Muscle of leg (tissue), 11 donors: ENCODE measurements around the gene NFATC3. TPM values are rescaled to one million over a fixed set of nuclear protein-coding genes. Genes with fewer than 3 reads are reported as not detected.
A peak's percentile ranks its signal among the peaks of the same experiment; 100 is the strongest.

ENCODE experiments used
- DNase-seq: peaks from one replicate; pipeline ENCODE4 v3.0.0; 2013
- H3K27ac ChIP-seq: one replicate; pipeline ENCODE4 v1.5.1; 2013; ENCODE audit warnings: mild to moderate bottlenecking, low read length, control low read depth
- H3K27me3 ChIP-seq: one replicate; pipeline ENCODE4 v1.6.1; 2013; ENCODE audit warnings: low read length; ENCODE audit not compliant: control insufficient read depth, insufficient read depth
- H3K36me3 ChIP-seq: one replicate; pipeline ENCODE4 v1.6.1; 2013; ENCODE audit warnings: low read length; ENCODE audit not compliant: control insufficient read depth, insufficient read depth
- H3K4me1 ChIP-seq: one replicate; pipeline ENCODE4 v1.6.1; 2013; ENCODE audit warnings: low read length; ENCODE audit not compliant: control insufficient read depth, insufficient read depth
- H3K4me3 ChIP-seq: one replicate; pipeline ENCODE4 v1.5.1; 2013; ENCODE audit warnings: low read length, control low read depth
- H3K9me3 ChIP-seq: replicated peaks from 2 replicates; pipeline ENCODE4 v1.6.1; 2013; ENCODE audit warnings: low read depth, low read length; ENCODE audit not compliant: control insufficient read depth
- whole genome bisulfite sequencing: methylation state at CpG from one replicate; pipeline ENCODE4 v1.1.5; 2013; ENCODE audit warnings: missing lambda C conversion rate; ENCODE audit not compliant: insufficient coverage; 5-methylcytosine and 5-hydroxymethylcytosine counted together
- polyA plus RNA-seq, 8 donors: library from polyadenylated mRNA; unstranded; fragments of 120-200 nt; gene quantifications; one replicate each; pipeline versions ENCODE4 v1.2.1 to v1.2.3, GENCODE V29; 2013; ENCODE audit warnings: inconsistent platforms in 1 of 8, low replicate concordance in 1 of 8; ENCODE audit not compliant: insufficient read length in 8 of 8, insufficient read depth in 1 of 8
- total RNA-seq: library from RNA; stranded (reverse); fragments of 120-200 nt; gene quantifications from one replicate; pipeline ENCODE4 v1.2.4, GENCODE V29; 2013

Gene NFATC3
- total and polyA plus RNA-seq, 9 donors, result 22.0 to 39.0 (median 26.0) TPM

DNA sequence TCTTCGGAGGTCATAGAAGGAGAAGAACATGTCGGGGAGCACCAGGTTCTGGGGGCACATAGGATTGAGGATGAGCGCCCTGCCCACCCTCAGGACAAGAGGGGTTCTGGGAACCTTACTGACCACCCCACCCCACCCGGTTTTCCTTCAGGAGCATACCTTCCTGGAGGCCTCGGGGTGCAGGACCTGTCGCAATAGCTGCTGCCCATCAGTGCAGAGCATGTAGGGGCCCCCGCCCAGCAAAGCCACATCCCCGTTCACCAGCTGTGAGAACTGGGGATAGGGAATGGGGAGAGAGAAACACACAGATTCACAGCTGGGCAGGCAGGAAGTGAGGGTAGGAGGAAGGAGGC, 148.6 kb downstream of the NFATC3 start:
- no peak for DNase-seq

DNA sequence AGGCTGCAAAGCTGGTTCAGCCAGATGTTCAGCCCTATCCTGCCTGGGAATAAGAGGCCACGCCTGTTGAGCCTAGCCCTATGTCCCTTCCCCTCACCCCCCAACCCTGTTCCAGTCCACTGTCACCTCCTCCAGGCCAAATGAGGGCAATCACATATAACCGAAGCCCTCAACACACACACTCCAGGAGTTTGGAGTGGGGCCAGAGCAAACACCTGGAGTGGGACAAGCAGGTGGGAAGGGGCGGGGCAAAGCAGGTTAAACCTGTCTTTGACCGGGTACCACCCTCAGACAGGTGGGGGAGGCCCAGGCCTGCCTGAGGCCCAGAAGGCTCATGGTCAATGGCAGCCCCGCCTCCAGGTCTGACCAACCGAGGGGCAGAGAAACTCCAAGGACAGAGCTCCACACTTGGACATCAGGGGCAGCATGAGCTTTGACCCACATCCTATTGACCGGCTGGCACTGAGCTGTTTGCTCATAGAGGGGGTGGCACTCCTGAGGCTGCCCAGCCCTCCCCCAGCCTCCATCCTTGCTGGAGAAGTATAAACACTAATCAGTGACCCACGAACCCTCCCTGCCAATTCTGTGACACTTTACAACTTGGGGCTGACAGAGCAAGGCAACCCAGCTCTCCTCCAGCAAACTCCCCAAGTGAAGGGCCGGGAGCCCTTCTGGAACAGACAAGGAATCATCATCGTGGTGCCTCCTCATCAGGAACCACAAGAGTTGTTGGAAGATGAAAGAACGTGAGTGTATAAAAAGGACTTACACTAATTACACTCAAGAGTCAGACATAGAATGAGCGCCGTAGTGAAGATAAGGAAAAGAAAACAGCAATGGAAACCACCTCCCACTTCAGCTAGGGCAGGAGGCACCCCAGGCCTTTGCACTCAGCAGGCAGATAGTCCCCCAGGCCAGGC, 149.3 kb downstream of the NFATC3 start:
- WGBS, result 57% methylated on average over 5 of the region's 13 CpGs
- H3K36me3 ChIP-seq, result peaks cover 17% of the 10 kb centered on the region
- no peaks in the 10 kb centered on the region for H3K9me3 ChIP-seq
- H3K4me1 ChIP-seq, result peaks cover 28% of the 10 kb centered on the region
- DNase-seq, result peak; percentile 36
- no peak overlapping the region for H3K4me3 ChIP-seq
- no peak overlapping the region for H3K27ac ChIP-seq
- H3K27me3 ChIP-seq, result peaks cover 35% of the 10 kb centered on the region

More for the DNA sequence above, 148.6 kb downstream of the NFATC3 start:
- H3K9me3 ChIP-seq, result no peaks in the 10 kb centered on the region
- peaks cover 34% of the 10 kb centered on the region for H3K4me1 ChIP-seq
- peaks cover 17% of the 10 kb centered on the region for H3K36me3 ChIP-seq
- peaks cover 35% of the 10 kb centered on the region for H3K27me3 ChIP-seq
- H3K27ac ChIP-seq, result no peak overlapping the region
- H3K4me3 ChIP-seq, result no peak overlapping the region
- 57% methylated on average over 4 of the region's 8 CpGs for WGBS

DNA sequence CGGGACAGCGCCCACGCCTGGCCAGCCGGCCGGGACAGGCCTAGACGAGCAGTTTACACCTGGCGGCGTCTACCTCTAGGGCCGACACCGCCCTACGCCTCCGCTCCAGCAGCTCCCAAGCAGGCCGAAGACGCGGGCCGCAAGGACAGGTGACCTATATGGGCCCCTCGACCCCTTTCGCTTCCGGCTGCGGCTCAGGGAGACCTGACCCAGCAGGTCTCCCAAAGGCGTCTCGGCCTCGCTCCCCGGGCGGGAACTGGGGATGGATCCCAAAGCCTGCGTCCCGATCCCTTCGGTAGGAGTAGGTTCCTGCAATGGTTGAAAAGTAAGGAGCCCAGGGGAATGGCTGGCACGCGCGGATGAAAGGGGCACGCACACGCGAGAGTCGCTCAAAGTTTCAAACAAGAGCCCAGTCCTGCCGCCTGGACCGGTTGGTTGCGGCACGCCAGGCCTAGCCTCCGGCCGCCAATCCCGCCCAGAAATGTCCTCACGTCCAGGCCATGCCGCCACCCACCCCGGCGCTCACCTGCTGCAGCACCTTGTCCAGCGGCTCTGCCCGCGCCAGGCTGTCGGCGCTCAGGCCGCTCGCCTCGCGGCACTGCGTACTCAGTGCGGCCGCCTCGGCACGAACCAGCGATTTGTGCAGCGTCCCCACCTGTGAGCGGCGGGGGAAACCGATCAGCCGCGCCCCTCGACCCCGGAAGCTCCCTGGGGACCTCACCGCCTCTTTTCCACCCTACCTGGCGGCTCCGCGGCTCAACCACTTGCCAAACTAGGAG, 150.1 kb downstream of the NFATC3 start:
- peak; percentile 24 for DNase-seq
- Histone ChIP-seq H3K36me3 (peaks cover 12% of the 10 kb centered on the region), H3K27ac (no peak overlapping the region), H3K27me3 (peaks cover 38% of the 10 kb centered on the region), H3K9me3 (no peaks in the 10 kb centered on the region), H3K4me3 (no peak overlapping the region), H3K4me1 (peaks cover 35% of the 10 kb centered on the region)
- 16% methylated on average over 73 of the region's 73 CpGs for WGBS

DNA sequence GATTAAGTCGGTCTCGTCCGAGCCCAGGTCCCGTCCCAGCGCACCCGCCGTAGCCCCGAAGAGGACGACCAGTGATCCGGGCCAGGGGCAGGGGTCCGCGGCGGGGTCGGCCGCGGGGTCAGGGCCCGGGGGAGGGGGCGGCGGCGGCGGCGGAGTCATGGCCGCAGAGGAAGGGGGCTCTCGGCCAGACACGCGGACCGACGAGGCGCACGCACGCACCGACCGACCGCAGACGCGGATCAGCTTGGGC, 150.6 kb downstream of the NFATC3 start, which contains the start of gene ESRP2:
Gene ESRP2 (minus strand): TSS at position 241 of the 250 bp plus-strand sequence. CDS start 82 bp downstream, at position 159.
- peak within 1 kb of the TSS; percentile 66 for H3K4me3 ChIP-seq
- no peak for DNase-seq
- peak within 1 kb of the TSS; percentile 57 for H3K27ac ChIP-seq
- no peaks in the 10 kb centered on the region for H3K9me3 ChIP-seq
- peaks cover 35% of the 10 kb centered on the region for H3K4me1 ChIP-seq
- H3K27me3 ChIP-seq, result peaks cover 38% of the 10 kb centered on the region
- under 1% methylated on average over 36 of the region's 36 CpGs for WGBS
- peaks cover 10% of the 10 kb centered on the region for H3K36me3 ChIP-seq

DNA sequence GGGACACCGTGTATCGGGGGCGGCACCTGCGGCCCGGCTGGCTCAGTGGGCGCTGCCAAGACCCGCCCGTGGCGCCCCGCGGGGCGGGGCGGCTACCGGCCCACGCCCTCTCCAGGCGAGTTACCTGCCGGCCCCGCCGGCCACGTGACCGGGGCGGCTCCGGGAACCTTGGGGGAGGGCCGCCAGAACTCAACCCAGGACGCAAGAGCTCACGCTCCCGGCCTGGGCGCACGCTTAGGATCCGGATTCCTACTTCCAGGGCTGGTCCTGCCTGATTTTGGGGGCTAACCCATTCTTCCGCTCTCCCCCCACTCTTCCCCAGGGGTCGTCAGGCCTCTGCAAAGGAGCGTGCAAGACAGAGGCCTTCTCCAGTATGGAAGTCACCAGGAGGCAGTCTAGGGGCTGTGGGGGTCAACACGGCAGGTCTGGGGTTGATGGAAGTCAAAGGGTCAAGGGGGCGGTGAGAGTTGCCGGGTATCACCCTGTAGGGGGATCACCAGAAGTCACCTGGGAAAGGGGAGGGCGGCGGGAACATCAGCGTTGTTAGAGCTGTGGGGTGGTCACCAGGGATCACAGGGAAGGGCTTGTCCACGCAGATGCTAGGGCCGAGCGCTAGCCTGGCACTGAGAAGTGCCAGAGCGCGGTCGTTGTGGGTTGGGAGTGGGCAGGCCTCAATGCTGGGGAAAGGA, 151.1 kb downstream of the NFATC3 start:
- Histone ChIP-seq H3K27ac (no peak overlapping the region), H3K27me3 (peaks cover 38% of the 10 kb centered on the region), H3K9me3 (no peaks in the 10 kb centered on the region), H3K4me1 (peaks cover 35% of the 10 kb centered on the region), H3K36me3 (peaks cover 5% of the 10 kb centered on the region), H3K4me3 (peak overlapping the region; percentile 66)
- 5% methylated on average over 39 of the region's 45 CpGs for WGBS
- DNase-seq, result no peak

DNA sequence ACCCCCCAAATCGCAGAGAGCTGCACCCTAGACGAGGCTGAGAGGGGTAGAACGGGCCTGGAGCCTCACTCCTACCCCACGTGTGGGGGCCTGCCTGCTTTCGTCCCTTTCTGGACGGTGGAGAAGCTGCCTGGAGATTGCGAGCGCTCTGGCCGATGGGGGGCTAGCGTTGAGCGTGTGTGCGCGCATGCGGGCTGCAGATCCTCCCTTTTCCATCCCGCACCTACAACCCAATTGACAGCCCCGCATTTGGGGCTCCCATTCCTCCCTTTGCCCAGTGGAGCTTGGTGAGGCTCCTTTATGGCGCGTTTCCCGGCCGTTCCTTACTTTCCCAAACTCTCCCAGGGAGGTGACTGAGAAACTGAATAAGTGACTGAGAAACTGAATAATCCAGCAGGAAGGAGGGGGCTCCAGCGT, 151.7 kb downstream of the NFATC3 start:
- DNase-seq, result no peak
- Histone ChIP-seq H3K27me3 (peaks cover 38% of the 10 kb centered on the region), H3K9me3 (no peaks in the 10 kb centered on the region), H3K4me1 (peaks cover 35% of the 10 kb centered on the region), H3K4me3 (peak overlapping the region; percentile 66), H3K27ac (peak overlapping the region; percentile 57), H3K36me3 (peaks cover 3% of the 10 kb centered on the region)
- WGBS, result 3% methylated on average over 16 of the region's 21 CpGs

DNA sequence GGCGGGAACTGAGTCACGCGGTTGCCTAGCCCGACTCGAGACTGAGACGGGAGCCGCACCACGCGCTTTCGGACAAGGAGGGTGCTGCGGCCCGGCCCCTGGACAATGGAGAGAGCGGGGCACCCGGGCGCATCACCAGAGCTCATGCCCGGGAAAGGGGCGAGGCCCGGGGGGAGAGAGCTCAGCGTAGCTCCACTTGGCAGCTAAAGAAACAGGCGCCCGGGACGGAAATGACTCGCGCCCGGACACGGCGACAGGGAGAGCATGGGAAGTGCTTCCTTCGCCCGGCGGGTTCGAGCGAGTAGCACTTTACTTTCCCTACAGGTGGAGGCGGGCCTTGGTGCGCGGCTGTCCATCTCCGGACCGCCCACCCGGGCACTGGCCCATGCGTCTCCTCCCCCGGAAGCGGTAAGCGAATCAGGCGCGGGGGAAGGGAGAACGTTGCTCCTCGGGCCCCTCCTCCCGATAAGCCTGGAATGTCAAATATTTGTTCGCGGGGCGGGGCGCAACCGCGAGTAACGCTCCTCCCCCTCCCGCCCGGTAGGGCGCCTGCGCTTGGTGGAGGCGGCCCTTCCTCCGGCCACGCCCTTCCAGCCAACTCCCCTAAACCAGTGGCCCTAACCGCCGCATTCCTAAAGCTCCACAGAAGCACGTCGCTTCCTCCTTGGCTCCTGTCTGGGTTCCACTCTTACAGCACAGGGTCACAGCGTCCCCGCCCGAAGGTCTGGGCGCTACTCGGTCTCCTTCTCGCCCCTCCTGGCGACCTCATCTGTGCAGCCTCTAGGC, 152.3 kb downstream of the NFATC3 start:
- Histone ChIP-seq H3K9me3 (no peaks in the 10 kb centered on the region), H3K27me3 (peaks cover 38% of the 10 kb centered on the region), H3K36me3 (no peaks in the 10 kb centered on the region), H3K27ac (peak overlapping the region; percentile 60), H3K4me1 (peaks cover 35% of the 10 kb centered on the region), H3K4me3 (peak overlapping the region; percentile 66)
- peak; percentile 98 for DNase-seq
- under 1% methylated on average over 70 of the region's 72 CpGs for WGBS

DNA sequence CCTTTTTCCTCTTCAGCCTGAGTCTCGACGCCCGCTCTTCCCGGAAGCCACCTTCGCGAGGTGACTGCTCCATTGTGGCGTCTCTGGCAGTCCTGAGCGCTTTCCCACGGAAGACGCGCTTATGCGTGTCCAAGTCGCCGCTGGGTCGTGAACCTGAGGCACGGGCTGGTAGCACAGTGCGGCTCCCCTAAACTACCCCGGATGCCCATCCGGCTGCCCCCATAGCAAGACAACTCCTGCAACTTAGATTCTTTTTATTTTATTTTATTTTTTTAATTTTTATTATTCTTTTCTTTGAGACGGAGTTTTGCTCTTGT, 152.8 kb downstream of the NFATC3 start:
- peaks cover 35% of the 10 kb centered on the region for H3K4me1 ChIP-seq
- DNase-seq, result no peak
- H3K9me3 ChIP-seq, result no peaks in the 10 kb centered on the region
- H3K27me3 ChIP-seq, result peaks cover 38% of the 10 kb centered on the region
- H3K27ac ChIP-seq, result peak overlapping the region; percentile 60
- H3K36me3 ChIP-seq, result no peaks in the 10 kb centered on the region
- peak overlapping the region; percentile 66 for H3K4me3 ChIP-seq
- WGBS, result 2% methylated on average over 12 of the region's 20 CpGs

DNA sequence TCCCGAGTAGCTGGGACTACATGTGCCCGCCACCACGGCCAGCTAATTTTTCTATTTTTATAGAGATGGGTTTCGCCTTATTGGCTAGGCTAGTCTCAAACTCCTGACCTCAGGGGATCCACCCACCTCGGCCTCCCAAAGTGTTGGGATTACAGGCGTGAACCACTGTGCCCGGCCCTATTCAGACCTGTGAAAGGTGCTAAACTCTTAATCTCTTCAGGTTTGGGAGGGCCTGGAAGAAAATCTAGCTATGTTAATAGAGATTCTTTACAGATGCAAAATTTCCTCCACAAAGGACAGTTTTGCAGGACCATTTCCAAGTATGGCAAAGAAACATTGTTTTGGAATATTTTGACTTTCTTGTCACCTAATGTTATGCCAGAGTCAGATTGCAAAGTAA, 156.9 kb downstream of the NFATC3 start:
- Histone ChIP-seq H3K4me3 (no peak overlapping the region), H3K27ac (no peak overlapping the region), H3K36me3 (no peaks in the 10 kb centered on the region), H3K9me3 (no peaks in the 10 kb centered on the region), H3K4me1 (peaks cover 38% of the 10 kb centered on the region), H3K27me3 (peaks cover 7% of the 10 kb centered on the region)
- WGBS, result 92% methylated on average over 4 of the region's 7 CpGs
- no peak for DNase-seq
